H1 (cell line): ENCODE results near the gene EPB41L4A. TPM values are rescaled to one million over a fixed set of nuclear protein-coding genes. Genes with fewer than 3 reads are reported as not detected.

ENCODE experiments used
- CTCF ChIA-PET: fragments of 300-600 bp; sonication (Branson Sonifier 250); formaldehyde crosslinking; loops from one replicate; lab custom pipeline; 2021; ENCODE audit not compliant: partially characterized antibody; lab: Charles Lee
- POLR2A ChIA-PET: fragments of 300-600 bp; sonication (Branson Sonifier 250); formaldehyde crosslinking; loops from one replicate; lab custom pipeline; 2021; ENCODE audit warnings: inconsistent platforms; ENCODE audit not compliant: partially characterized antibody; lab: Charles Lee
- DNase-seq, 2 experiments: peaks; one replicate each; pipeline versions ENCODE4 v3.0.0 to v3.0.0-alpha.2; 2010 to 2022; ENCODE audit warnings: low spot score in 2 of 2, low read depth in 1 of 2, mixed read lengths in 1 of 2
- FAIRE-seq: peaks from 2 replicates; lab custom pipeline; 2011; peaks lifted over from hg19 to GRCh38; lab: Jason Lieb, UNC
- H2AFZ ChIP-seq: 2 replicates; pipeline ENCODE4 v1.8.1; 2012; ENCODE audit warnings: low read length, inconsistent platforms
- H2AK5ac ChIP-seq: 2 replicates; pipeline ENCODE4 v1.6.1; 2013; ENCODE audit warnings: low read depth, low read length
- H2BK120ac ChIP-seq: replicated peaks from 2 replicates; pipeline ENCODE3; 2013; ENCODE audit warnings: low read depth, low read length, inconsistent platforms
- H2BK12ac ChIP-seq: 2 replicates; pipeline ENCODE4 v1.6.1; 2013; ENCODE audit warnings: low read depth, low read length
- H2BK15ac ChIP-seq: 2 replicates; pipeline ENCODE4 v1.6.1; 2013; ENCODE audit warnings: low read length
- H2BK20ac ChIP-seq: 2 replicates; pipeline ENCODE4 v1.6.1; 2013; ENCODE audit warnings: low read length
- H2BK5ac ChIP-seq: 2 replicates; pipeline ENCODE4 v1.6.1; 2013; ENCODE audit warnings: low read depth, low read length
- H3K14ac ChIP-seq: 2 replicates; pipeline ENCODE4 v1.6.1; 2013; ENCODE audit warnings: inconsistent platforms; ENCODE audit not compliant: insufficient read length
- H3K18ac ChIP-seq: 2 replicates; pipeline ENCODE4 v1.6.1; 2013; ENCODE audit warnings: low read length; ENCODE audit errors: extremely low read depth
- H3K23ac ChIP-seq: 2 replicates; pipeline ENCODE4 v1.6.1; 2013; ENCODE audit warnings: inconsistent platforms; ENCODE audit not compliant: insufficient read length
- H3K23me2 ChIP-seq: 2 replicates; pipeline ENCODE4 v1.6.1; 2013; ENCODE audit warnings: low read depth, low read length
- H3K27ac ChIP-seq: 2 replicates; pipeline ENCODE4 v1.6.1; 2011; ENCODE audit warnings: low read depth, low read length, inconsistent platforms
- H3K27me3 ChIP-seq, 4 experiments: replicated peaks in 1 of 4; 1 replicate in 1 of 4; 2 replicates in 3 of 4; pipeline versions ENCODE4 v1.6.1 to v1.8.1; 2011 to 2013; ENCODE audit warnings: low read length in 3 of 4, mild to moderate bottlenecking in 3 of 4, inconsistent platforms in 2 of 4, mixed read lengths in 2 of 4, moderate library complexity in 1 of 4; ENCODE audit not compliant: control insufficient read depth in 3 of 4, insufficient read depth in 3 of 4; ENCODE audit errors: extremely low read depth in 1 of 4
- H3K36me3 ChIP-seq, 4 experiments: 2 replicates each; pipeline versions ENCODE4 v1.6.1 to v1.8.1; 2011 to 2013; ENCODE audit warnings: mild to moderate bottlenecking in 4 of 4, low read length in 3 of 4, moderate library complexity in 2 of 4, control low read depth in 1 of 4, inconsistent platforms in 1 of 4; ENCODE audit not compliant: insufficient read depth in 4 of 4, control insufficient read depth in 2 of 4
- H3K4ac ChIP-seq: replicated peaks from 2 replicates; pipeline ENCODE3; 2013; ENCODE audit warnings: low read length, low read depth, mixed read lengths, inconsistent platforms; ENCODE audit not compliant: insufficient read length
- H3K4me1 ChIP-seq, 4 experiments: replicated peaks in 1 of 4; 1 replicate in 1 of 4; 2 replicates in 3 of 4; pipeline versions ENCODE4 v1.6.1 to v1.8.1; 2011 to 2013; ENCODE audit warnings: low read length in 3 of 4, inconsistent platforms in 2 of 4, mixed read lengths in 1 of 4; ENCODE audit not compliant: insufficient read depth in 4 of 4, control insufficient read depth in 3 of 4
- H3K4me2 ChIP-seq, 2 experiments: 2 replicates each; pipeline versions ENCODE4 v1.6.1 to v1.8.1; 2011 to 2013; ENCODE audit warnings: low read depth in 2 of 2, low read length in 2 of 2, control low read depth in 1 of 2, inconsistent platforms in 1 of 2, mild to moderate bottlenecking in 1 of 2; ENCODE audit not compliant: insufficient read depth in 1 of 2
- H3K4me3 ChIP-seq, 4 experiments: fragments of 200-600, 300-600 bp in 1 of 4; sonication (generic), shearing (Covaris generic), sonication (Bioruptor Twin) in 1 of 4; 2 replicates each; pipeline versions ENCODE4 v1.5.1 to v1.8.1; 2011 to 2016; ENCODE audit warnings: low read length in 4 of 4, low read depth in 3 of 4, control low read depth in 2 of 4, inconsistent platforms in 2 of 4, mild to moderate bottlenecking in 2 of 4, mixed read lengths in 1 of 4, moderate library complexity in 1 of 4; ENCODE audit not compliant: insufficient read depth in 2 of 4; ENCODE audit errors: extremely low read depth in 1 of 4
- H3K56ac ChIP-seq: replicated peaks from 2 replicates; pipeline ENCODE3; 2013; ENCODE audit warnings: low read depth, mild to moderate bottlenecking, mixed read lengths, low read length, inconsistent platforms; ENCODE audit not compliant: insufficient read length
- H3K79me1 ChIP-seq: 2 replicates; pipeline ENCODE4 v1.6.1; 2013; ENCODE audit warnings: low read depth, low read length, control low read depth
- H3K79me2 ChIP-seq, 2 experiments: 2 replicates each; pipeline versions ENCODE4 v1.6.1 to v1.8.1; 2012 to 2013; ENCODE audit warnings: low read length in 2 of 2, mild to moderate bottlenecking in 2 of 2, inconsistent platforms in 1 of 2; ENCODE audit not compliant: insufficient read depth in 2 of 2, control insufficient read depth in 1 of 2
- H3K9ac ChIP-seq, 4 experiments: replicated peaks in 1 of 4; 1 replicate in 1 of 4; 2 replicates in 3 of 4; pipeline versions ENCODE4 v1.6.1 to v1.8.1; 2011 to 2013; ENCODE audit warnings: low read depth in 3 of 4, low read length in 3 of 4, control low read depth in 2 of 4, mild to moderate bottlenecking in 2 of 4, moderate library complexity in 2 of 4, inconsistent platforms in 1 of 4; ENCODE audit errors: extremely low read depth in 1 of 4
- H3K9me3 ChIP-seq, 2 experiments: 2 replicates each; pipeline versions ENCODE4 v1.6.1 to v1.8.1; 2012 to 2013; ENCODE audit warnings: mild to moderate bottlenecking in 2 of 2, moderate library complexity in 2 of 2, control low read depth in 1 of 2, inconsistent platforms in 1 of 2, low read depth in 1 of 2, low read length in 1 of 2, mixed read lengths in 1 of 2; ENCODE audit not compliant: insufficient read depth in 2 of 2
- H4K20me1 ChIP-seq, 2 experiments: replicated peaks in 1 of 2; 2 replicates each; pipeline versions ENCODE3 to v1.8.1; 2011 to 2013; ENCODE audit warnings: inconsistent platforms in 2 of 2, low read length in 2 of 2, mild to moderate bottlenecking in 1 of 2; ENCODE audit not compliant: insufficient read depth in 2 of 2, control insufficient read depth in 1 of 2
- H4K5ac ChIP-seq: 2 replicates; pipeline ENCODE4 v1.6.1; 2013; ENCODE audit warnings: low read length, low read depth, mixed read lengths, inconsistent platforms; ENCODE audit not compliant: insufficient read length
- H4K8ac ChIP-seq: 2 replicates; pipeline ENCODE4 v1.8.0; 2013; ENCODE audit warnings: mild to moderate bottlenecking, moderate library complexity, low read length, inconsistent platforms; ENCODE audit not compliant: insufficient read depth; ENCODE audit errors: extremely low read depth
- H4K91ac ChIP-seq: replicated peaks from 2 replicates; pipeline ENCODE3; 2013; ENCODE audit warnings: low read length, mixed read lengths, inconsistent platforms; ENCODE audit not compliant: insufficient read length
- BCL11A ChIP-seq, 2 experiments: IDR thresholded peaks; one replicate each; pipeline ENCODE4 v1.6.1; 2011; ENCODE audit warnings: low read depth in 2 of 2, low read length in 2 of 2, mild to moderate bottlenecking in 2 of 2
- CBX5 ChIP-seq: fragments of 300-800, 300-1000 bp; sonication (generic); IDR thresholded peaks from 2 replicates; pipeline ENCODE4 v1.7.1; 2016; ENCODE audit warnings: antibody characterized with exemption, low read length, low read depth
- EGR1 ChIP-seq: IDR thresholded peaks from 2 replicates; pipeline ENCODE4 v1.6.1; 2011; ENCODE audit warnings: low read depth, low read length, borderline replicate concordance
- EZH2 ChIP-seq: fragments of 200-600 bp; sonication (generic); IDR thresholded peaks from 2 replicates; pipeline ENCODE4 v1.7.1; 2012; ENCODE audit warnings: low read depth, mild to moderate bottlenecking, moderate library complexity, low read length, inconsistent platforms; ENCODE audit not compliant: severe bottlenecking
- FOSL1 ChIP-seq: IDR thresholded peaks from 2 replicates; pipeline ENCODE4 v1.6.1; 2011; ENCODE audit warnings: mild to moderate bottlenecking, low read depth, low read length, moderate library complexity; ENCODE audit not compliant: insufficient read depth
- HDAC2 ChIP-seq, 2 experiments: fragments of 300-600 bp in 1 of 2; sonication (generic) in 1 of 2; IDR thresholded peaks; 2 replicates each; pipeline ENCODE4 v1.6.1; 2011 to 2012; ENCODE audit warnings: low read depth in 2 of 2, low read length in 2 of 2, mild to moderate bottlenecking in 2 of 2, moderate library complexity in 2 of 2, borderline replicate concordance in 1 of 2, inconsistent platforms in 1 of 2
- HDAC6 ChIP-seq: IDR thresholded peaks from one replicate; pipeline ENCODE4 v1.7.1; 2012; ENCODE audit warnings: low read depth, mild to moderate bottlenecking, inconsistent platforms, low read length, moderate library complexity
- KDM1A ChIP-seq: fragments of 200-600, 300-600 bp; sonication (generic); IDR thresholded peaks from 2 replicates; pipeline ENCODE4 v1.7.1; 2016; ENCODE audit warnings: mild to moderate bottlenecking, low read length, borderline replicate concordance
- MAFK ChIP-seq: IDR thresholded peaks from 2 replicates; pipeline ENCODE4 v1.6.1; 2012; ENCODE audit warnings: low read depth, mild to moderate bottlenecking, improper control_type of control experiment, low read length
- RFX5 ChIP-seq: IDR thresholded peaks from 2 replicates; pipeline ENCODE4 v1.6.1; 2011; ENCODE audit warnings: low read depth, low read length, improper control_type of control experiment, borderline replicate concordance
- RXRA ChIP-seq: IDR thresholded peaks from 2 replicates; pipeline ENCODE4 v1.6.1; 2011; ENCODE audit warnings: low read depth, mild to moderate bottlenecking, low read length, moderate library complexity; ENCODE audit not compliant: insufficient read depth
- SIRT6 ChIP-seq: IDR thresholded peaks from one replicate; pipeline ENCODE4 v1.7.1; 2012; ENCODE audit warnings: low read length, inconsistent platforms
- SP1 ChIP-seq: IDR thresholded peaks from 2 replicates; pipeline ENCODE4 v1.6.1; 2011; ENCODE audit warnings: low read depth, low read length
- SUZ12 ChIP-seq: fragments of 200-600 bp; sonication (generic); IDR thresholded peaks from 2 replicates; pipeline ENCODE4 v1.6.1; 2012; ENCODE audit warnings: mild to moderate bottlenecking, inconsistent platforms, low read length, moderate library complexity, mixed read lengths
- ZNF274 ChIP-seq: IDR thresholded peaks from 2 replicates; pipeline ENCODE4 v1.7.0; 2012; ENCODE audit warnings: low read length, borderline replicate concordance; ENCODE audit errors: extremely low read depth
- WGBS, 2 experiments: shearing (Covaris generic) in 1 of 2; methylation state at CpG; one replicate each; pipeline versions ENCODE4 v1.1.6 to v1.1.7; 2013 to 2015; ENCODE audit warnings: low lambda C conversion rate in 2 of 2, mixed read lengths in 2 of 2, inconsistent platforms in 1 of 2, low coverage in 1 of 2, missing lambda C conversion rate in 1 of 2; ENCODE audit not compliant: insufficient replicate concordance in 2 of 2, insufficient coverage in 1 of 2, insufficient read length in 1 of 2; ENCODE audit errors: extremely low coverage in 1 of 2, missing lambda C conversion rate in 1 of 2; 5-methylcytosine and 5-hydroxymethylcytosine counted together
- polyA plus RNA-seq, 7 experiments: library from polyadenylated mRNA; depleted of rRNA in 3 of 7; stranded (reverse) in 5 of 7; unstranded in 2 of 7; fragments of >200 nt in 5 of 7; fragments of 200-250 nt in 2 of 7; gene quantifications; 1 replicate in 5 of 7; 2 replicates in 1 of 7; 4 replicates in 1 of 7; pipeline versions ENCODE4 v1.2.1 to v1.2.3, GENCODE V29; 2011 to 2013; ENCODE audit warnings: missing spikeins in 2 of 7, mixed read lengths in 2 of 7
- total RNA-seq: library from RNA; stranded (reverse); fragmentation: NEBNext Ultra II Directional; extraction: Animal tissue kit (Norgen Biotek cat#: 25700); gene quantifications from 2 replicates; pipeline ENCODE4 v1.2.1, GENCODE V29; 2021

The EPB41L4A gene
- total and polyA plus RNA-seq, 2 of the 8 experiments (the other 6 are each of a cell fraction or from before 2014, with no cell fraction given), result 1.6 to 4.6 TPM

DNA sequence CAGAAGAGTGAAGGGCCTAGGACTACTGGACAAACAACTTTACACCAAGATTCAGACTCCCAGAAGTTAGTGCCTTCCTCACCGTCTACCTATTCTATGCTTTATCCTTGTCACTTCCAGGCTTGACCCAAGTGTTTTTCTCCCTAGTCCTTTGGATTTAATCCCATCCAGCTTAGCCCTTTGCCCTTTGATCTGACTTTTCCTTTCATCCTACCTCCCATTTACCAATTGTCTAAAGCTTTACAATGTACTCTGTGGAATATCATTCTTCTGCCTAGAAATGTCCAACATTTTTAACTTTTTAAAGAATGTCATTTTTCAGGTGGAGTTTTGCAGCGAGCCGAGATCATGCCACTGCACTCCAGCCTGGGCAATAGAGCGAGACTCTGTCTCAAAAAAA, 292.1 kb downstream of the EPB41L4A start:
- Histone ChIP-seq H3K36me3 (no peaks in the 10 kb centered on the region), H3K27ac (no peak overlapping the region), H3K18ac (no peak overlapping the region), H4K20me1 (no peaks in the 10 kb centered on the region), H4K91ac (no peak overlapping the region), H3K56ac (no peak overlapping the region), H3K9ac (no peak overlapping the region), H2BK15ac (no peak overlapping the region), H3K4me3 (no peak overlapping the region), H2AFZ (no peak overlapping the region), H3K23me2 (no peaks in the 10 kb centered on the region), H3K4ac (no peak overlapping the region), H2BK20ac (no peak overlapping the region), H3K79me1 (no peaks in the 10 kb centered on the region), H4K8ac (no peak overlapping the region), H2BK12ac (no peak overlapping the region), H3K79me2 (no peaks in the 10 kb centered on the region), H3K4me1 (no peaks in the 10 kb centered on the region), H3K4me2 (no peak overlapping the region), H3K14ac (no peak overlapping the region), H4K5ac (no peak overlapping the region), H3K9me3 (no peaks in the 10 kb centered on the region), H3K23ac (no peak overlapping the region), H2BK5ac (no peak overlapping the region), H2BK120ac (no peak overlapping the region), H3K27me3 (peaks cover 0 to 1% (median 0%) of the 10 kb centered on the region in 4 experiments; a peak in 1 of 7 replicates), H2AK5ac (no peak overlapping the region)
- ChIA-PET CTCF (interaction anchor here (0.7 kb wide), 1 partner anchor 203 kb away, joined by 3 read pairs; no protein-coding TSS in a partner anchor), POLR2A (no interaction called here)
- FAIRE-seq (no peak), DNase-seq (no peak)
- 96% methylated on average over 4 of the region's 4 CpGs; no CpG with 5 or more reads in 1 of the 2 experiments for WGBS, 2 experiments
- TF ChIP-seq SUZ12, result no peak
- no peak for TF ChIP-seq BCL11A (IDR thresholded peaks at IDR 0.05; ENCODE audit: low read depth in 2 of 2, low read length in 2 of 2)
- TF ChIP-seq CBX5, result no peak
- no peak for TF ChIP-seq EZH2
- no peak for TF ChIP-seq EGR1
- no peak for TF ChIP-seq HDAC2 (IDR thresholded peaks at IDR 0.05; ENCODE audit: borderline replicate concordance in 1 of 2, low read depth in 2 of 2, low read length in 2 of 2)
- no peak for TF ChIP-seq HDAC6
- no peak for TF ChIP-seq SP1
- TF ChIP-seq KDM1A, result no peak
- no peak for TF ChIP-seq RFX5
- no peak for TF ChIP-seq ZNF274
- no peak for TF ChIP-seq SIRT6
- TF ChIP-seq MAFK, result no peak
- no peak for TF ChIP-seq FOSL1
- no peak for TF ChIP-seq RXRA
